Mesendoderm (in vitro differentiated cells): ENCODE results near the gene THSD4.

Source experiments
- DNase-seq: peaks from one replicate; pipeline ENCODE4 v3.0.0; 2013
- H2AK5ac ChIP-seq: 2 replicates; pipeline ENCODE4 v1.6.1; 2013; ENCODE audit warnings: low read length, inconsistent platforms
- H2BK120ac ChIP-seq: 2 replicates; pipeline ENCODE4 v1.6.1; 2013; ENCODE audit warnings: low read depth, mild to moderate bottlenecking, low read length, moderate library complexity, mixed read lengths
- H2BK15ac ChIP-seq: replicated peaks from 2 replicates; pipeline ENCODE4 v1.6.1; 2013; ENCODE audit warnings: low read depth, mild to moderate bottlenecking, moderate library complexity
- H2BK5ac ChIP-seq: 2 replicates; pipeline ENCODE4 v1.6.1; 2013; ENCODE audit warnings: low read length, inconsistent platforms
- H3K18ac ChIP-seq: 2 replicates; pipeline ENCODE4 v1.6.1; 2013; ENCODE audit warnings: mild to moderate bottlenecking, low read length, mixed read lengths
- H3K23ac ChIP-seq: one replicate; pipeline ENCODE4 v1.6.1; 2013; ENCODE audit warnings: low read length
- H3K27ac ChIP-seq: 2 replicates; pipeline ENCODE4 v1.5.1; 2013; ENCODE audit warnings: low read depth, mild to moderate bottlenecking, inconsistent platforms, low read length, moderate library complexity
- H3K27me3 ChIP-seq: 2 replicates; pipeline ENCODE4 v1.6.1; 2013; ENCODE audit warnings: low read length, control low read depth, mild to moderate bottlenecking, inconsistent platforms; ENCODE audit not compliant: insufficient read depth, poor library complexity
- H3K36me3 ChIP-seq: 2 replicates; pipeline ENCODE4 v1.6.1; 2013; ENCODE audit warnings: low read length, inconsistent platforms; ENCODE audit not compliant: control insufficient read depth, insufficient read depth
- H3K4ac ChIP-seq: one replicate; pipeline ENCODE4 v1.6.1; 2013; ENCODE audit warnings: low read depth, mild to moderate bottlenecking, low read length, moderate library complexity
- H3K4me1 ChIP-seq: 2 replicates; pipeline ENCODE4 v1.6.1; 2013; ENCODE audit warnings: low read depth, low read length, inconsistent platforms; ENCODE audit not compliant: control insufficient read depth
- H3K4me2 ChIP-seq: 2 replicates; pipeline ENCODE4 v1.6.1; 2013; ENCODE audit warnings: low read length
- H3K4me3 ChIP-seq: 2 replicates; pipeline ENCODE4 v1.5.1; 2013; ENCODE audit warnings: mild to moderate bottlenecking, low read length
- H3K56ac ChIP-seq: one replicate; pipeline ENCODE4 v1.6.1; 2013; ENCODE audit warnings: low read length
- H3K79me1 ChIP-seq: 2 replicates; pipeline ENCODE4 v1.6.1; 2013; ENCODE audit warnings: low read length, inconsistent platforms
- H3K79me2 ChIP-seq: 2 replicates; pipeline ENCODE4 v1.6.1; 2013; ENCODE audit warnings: mild to moderate bottlenecking, low read length; ENCODE audit not compliant: control insufficient read depth, insufficient read depth
- H3K9ac ChIP-seq: 2 replicates; pipeline ENCODE4 v1.6.1; 2013; ENCODE audit warnings: low read length, inconsistent platforms
- H4K5ac ChIP-seq: one replicate; pipeline ENCODE4 v1.6.1; 2013; ENCODE audit warnings: low read length
- H4K8ac ChIP-seq: one replicate; pipeline ENCODE4 v1.6.1; 2013; ENCODE audit warnings: low read depth, mild to moderate bottlenecking, control low read depth, low read length, moderate library complexity
- WGBS: extraction: QIAGEN DNeasy Blood & Tissue Kit; methylation state at CpG from one replicate; pipeline ENCODE4 v1.1.7; 2013; ENCODE audit warnings: low lambda C conversion rate, missing lambda C conversion rate; ENCODE audit not compliant: insufficient coverage; ENCODE audit errors: extremely low coverage; 5-methylcytosine and 5-hydroxymethylcytosine counted together

The THSD4 gene

GRCh38 chr15:71564217-71564616 is 448.9 kb downstream of the THSD4 start:
- no peak overlapping the region for H3K56ac ChIP-seq
- H4K8ac ChIP-seq: no peak overlapping the region
- no peaks in the 10 kb centered on the region for H3K27me3 ChIP-seq
- DNase-seq: no peak
- H3K23ac ChIP-seq: no peak overlapping the region
- H3K18ac ChIP-seq: no peak overlapping the region
- no peak overlapping the region for H3K4me2 ChIP-seq
- no peaks in the 10 kb centered on the region for H3K4me1 ChIP-seq
- no peak overlapping the region for H3K4ac ChIP-seq
- no CpG with 5 or more reads among the region's 1 CpG for WGBS
- H3K79me1 ChIP-seq: no peaks in the 10 kb centered on the region
- H3K79me2 ChIP-seq: no peaks in the 10 kb centered on the region
- H3K27ac ChIP-seq: no peak overlapping the region
- H3K36me3 ChIP-seq: no peaks in the 10 kb centered on the region
- H2BK5ac ChIP-seq: no peak overlapping the region
- H2BK120ac ChIP-seq: no peak overlapping the region
- no peak overlapping the region for H4K5ac ChIP-seq
- no peak overlapping the region for H2BK15ac ChIP-seq
- H2AK5ac ChIP-seq: no peak overlapping the region
- H3K9ac ChIP-seq: no peak overlapping the region
- H3K4me3 ChIP-seq: no peak overlapping the region

- Histone ChIP-seq H3K79me2 (no peaks in the 10 kb centered on the region), H3K4me2 (no peak overlapping the region), H2AK5ac (no peak overlapping the region), H3K4ac (no peak overlapping the region), H3K4me1 (no peaks in the 10 kb centered on the region), H4K8ac (no peak overlapping the region), H2BK120ac (no peak overlapping the region), H3K4me3 (no peak overlapping the region), H3K79me1 (no peaks in the 10 kb centered on the region), H3K36me3 (no peaks in the 10 kb centered on the region), H3K23ac (no peak overlapping the region), H3K27ac (no peak overlapping the region), H3K27me3 (no peaks in the 10 kb centered on the region), H2BK5ac (no peak overlapping the region), H3K56ac (no peak overlapping the region), H4K5ac (no peak overlapping the region), H3K18ac (no peak overlapping the region), H2BK15ac (no peak overlapping the region), H3K9ac (no peak overlapping the region)
- no peak for DNase-seq
- WGBS: no CpG with 5 or more reads among the region's 1 CpG
Measured at GRCh38 chr15:71565006-71565405, 449.7 kb downstream of the THSD4 start.

GRCh38 chr15:71565631-71566160 is 450.4 kb downstream of the THSD4 start:
- Histone ChIP-seq H3K9ac (no peak overlapping the region), H4K8ac (no peak overlapping the region), H3K4me1 (no peaks in the 10 kb centered on the region), H3K79me1 (no peaks in the 10 kb centered on the region), H2BK5ac (no peak overlapping the region), H3K27me3 (no peaks in the 10 kb centered on the region), H3K4me2 (no peak overlapping the region), H4K5ac (no peak overlapping the region), H3K4me3 (no peak overlapping the region), H2BK15ac (no peak overlapping the region), H3K18ac (no peak overlapping the region), H3K23ac (no peak overlapping the region), H3K36me3 (no peaks in the 10 kb centered on the region), H3K79me2 (no peaks in the 10 kb centered on the region), H2AK5ac (no peak overlapping the region), H3K27ac (no peak overlapping the region), H3K4ac (no peak overlapping the region), H3K56ac (no peak overlapping the region), H2BK120ac (no peak overlapping the region)
- WGBS: no CpG with 5 or more reads among the region's 3 CpGs
- DNase-seq: no peak

GRCh38 chr15:71566226-71566625 is 451.0 kb downstream of the THSD4 start:
- H3K4me2 ChIP-seq: no peak overlapping the region
- H3K27me3 ChIP-seq: no peaks in the 10 kb centered on the region
- no peak overlapping the region for H3K56ac ChIP-seq
- no peak overlapping the region for H4K8ac ChIP-seq
- no peaks in the 10 kb centered on the region for H3K36me3 ChIP-seq
- H4K5ac ChIP-seq: no peak overlapping the region
- H3K18ac ChIP-seq: no peak overlapping the region
- no peak overlapping the region for H2BK120ac ChIP-seq
- no peak overlapping the region for H2BK15ac ChIP-seq
- DNase-seq: no peak
- H3K23ac ChIP-seq: no peak overlapping the region
- no CpG with 5 or more reads among the region's 3 CpGs for WGBS
- no peak overlapping the region for H3K4me3 ChIP-seq
- H3K4ac ChIP-seq: no peak overlapping the region
- no peak overlapping the region for H3K9ac ChIP-seq
- H3K79me1 ChIP-seq: no peaks in the 10 kb centered on the region
- H2BK5ac ChIP-seq: no peak overlapping the region
- H3K27ac ChIP-seq: no peak overlapping the region
- no peaks in the 10 kb centered on the region for H3K4me1 ChIP-seq
- H3K79me2 ChIP-seq: no peaks in the 10 kb centered on the region
- no peak overlapping the region for H2AK5ac ChIP-seq

GRCh38 chr15:71567173-71567572 is 451.9 kb downstream of the THSD4 start:
- no peak overlapping the region for H3K4me2 ChIP-seq
- no peak overlapping the region for H2AK5ac ChIP-seq
- H3K4me1 ChIP-seq: no peaks in the 10 kb centered on the region
- no peak overlapping the region for H4K8ac ChIP-seq
- DNase-seq: no peak
- H2BK5ac ChIP-seq: no peak overlapping the region
- no peaks in the 10 kb centered on the region for H3K79me1 ChIP-seq
- no peak overlapping the region for H4K5ac ChIP-seq
- no peak overlapping the region for H3K18ac ChIP-seq
- H3K4ac ChIP-seq: no peak overlapping the region
- H3K36me3 ChIP-seq: no peaks in the 10 kb centered on the region
- H2BK15ac ChIP-seq: no peak overlapping the region
- H3K23ac ChIP-seq: no peak overlapping the region
- no CpG with 5 or more reads among the region's 3 CpGs for WGBS
- no peak overlapping the region for H3K56ac ChIP-seq
- H2BK120ac ChIP-seq: no peak overlapping the region
- no peak overlapping the region for H3K27ac ChIP-seq
- no peaks in the 10 kb centered on the region for H3K79me2 ChIP-seq
- H3K27me3 ChIP-seq: no peaks in the 10 kb centered on the region
- no peak overlapping the region for H3K4me3 ChIP-seq
- no peak overlapping the region for H3K9ac ChIP-seq

GRCh38 chr15:71568227-71568626 is 453.0 kb downstream of the THSD4 start:
- H2BK15ac ChIP-seq: no peak overlapping the region
- no peak overlapping the region for H4K5ac ChIP-seq
- no peak overlapping the region for H3K4me2 ChIP-seq
- H3K27ac ChIP-seq: no peak overlapping the region
- H2AK5ac ChIP-seq: no peak overlapping the region
- H3K56ac ChIP-seq: no peak overlapping the region
- no peak overlapping the region for H3K9ac ChIP-seq
- no peak overlapping the region for H3K23ac ChIP-seq
- no peaks in the 10 kb centered on the region for H3K79me1 ChIP-seq
- no peaks in the 10 kb centered on the region for H3K79me2 ChIP-seq
- H3K4me1 ChIP-seq: no peaks in the 10 kb centered on the region
- H2BK120ac ChIP-seq: no peak overlapping the region
- no peak overlapping the region for H2BK5ac ChIP-seq
- no peaks in the 10 kb centered on the region for H3K36me3 ChIP-seq
- no peak overlapping the region for H4K8ac ChIP-seq
- H3K18ac ChIP-seq: no peak overlapping the region
- no CpG with 5 or more reads among the region's 1 CpG for WGBS
- H3K4ac ChIP-seq: no peak overlapping the region
- no peaks in the 10 kb centered on the region for H3K27me3 ChIP-seq
- H3K4me3 ChIP-seq: no peak overlapping the region
- DNase-seq: no peak
